OCI-LY3 (cell line): ENCODE results near the gene BUD13.

Experiments used
- EZH2phosphoT487 ChIP-seq: fragments of 200-600 bp; shearing (Covaris generic); IDR thresholded peaks from 2 replicates; pipeline ENCODE4 v1.6.1; 2018; ENCODE audit warnings: antibody characterized with exemption, mixed run types, low read depth
- TF ChIP-seq, protein P1 (sequence below): fragments of 200-600, 300-600 bp; sonication (generic); IDR thresholded peaks from 2 replicates; pipeline ENCODE4 v1.5.1; 2014; ENCODE audit warnings: antibody characterized with exemption, low read length, low read depth

- TF ChIP-seq, protein P1, sequence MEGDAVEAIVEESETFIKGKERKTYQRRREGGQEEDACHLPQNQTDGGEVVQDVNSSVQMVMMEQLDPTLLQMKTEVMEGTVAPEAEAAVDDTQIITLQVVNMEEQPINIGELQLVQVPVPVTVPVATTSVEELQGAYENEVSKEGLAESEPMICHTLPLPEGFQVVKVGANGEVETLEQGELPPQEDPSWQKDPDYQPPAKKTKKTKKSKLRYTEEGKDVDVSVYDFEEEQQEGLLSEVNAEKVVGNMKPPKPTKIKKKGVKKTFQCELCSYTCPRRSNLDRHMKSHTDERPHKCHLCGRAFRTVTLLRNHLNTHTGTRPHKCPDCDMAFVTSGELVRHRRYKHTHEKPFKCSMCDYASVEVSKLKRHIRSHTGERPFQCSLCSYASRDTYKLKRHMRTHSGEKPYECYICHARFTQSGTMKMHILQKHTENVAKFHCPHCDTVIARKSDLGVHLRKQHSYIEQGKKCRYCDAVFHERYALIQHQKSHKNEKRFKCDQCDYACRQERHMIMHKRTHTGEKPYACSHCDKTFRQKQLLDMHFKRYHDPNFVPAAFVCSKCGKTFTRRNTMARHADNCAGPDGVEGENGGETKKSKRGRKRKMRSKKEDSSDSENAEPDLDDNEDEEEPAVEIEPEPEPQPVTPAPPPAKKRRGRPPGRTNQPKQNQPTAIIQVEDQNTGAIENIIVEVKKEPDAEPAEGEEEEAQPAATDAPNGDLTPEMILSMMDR = no peak
- TF ChIP-seq EZH2phosphoT487 = no peak
Observed at GRCh38 chr11:116787786-116788486, 15.1 kb upstream of the BUD13 start, which contains the start of gene ZPR1.
